ENCODE measurements around the gene OCA2. TPM values are rescaled to one million over a fixed set of nuclear protein-coding genes. Genes with fewer than 3 reads are reported as not detected.

The OCA2 gene
- total RNA-seq, 4 donors from 2014 or later: 7.0 to 53.1 (median 20.4) TPM

DNA sequence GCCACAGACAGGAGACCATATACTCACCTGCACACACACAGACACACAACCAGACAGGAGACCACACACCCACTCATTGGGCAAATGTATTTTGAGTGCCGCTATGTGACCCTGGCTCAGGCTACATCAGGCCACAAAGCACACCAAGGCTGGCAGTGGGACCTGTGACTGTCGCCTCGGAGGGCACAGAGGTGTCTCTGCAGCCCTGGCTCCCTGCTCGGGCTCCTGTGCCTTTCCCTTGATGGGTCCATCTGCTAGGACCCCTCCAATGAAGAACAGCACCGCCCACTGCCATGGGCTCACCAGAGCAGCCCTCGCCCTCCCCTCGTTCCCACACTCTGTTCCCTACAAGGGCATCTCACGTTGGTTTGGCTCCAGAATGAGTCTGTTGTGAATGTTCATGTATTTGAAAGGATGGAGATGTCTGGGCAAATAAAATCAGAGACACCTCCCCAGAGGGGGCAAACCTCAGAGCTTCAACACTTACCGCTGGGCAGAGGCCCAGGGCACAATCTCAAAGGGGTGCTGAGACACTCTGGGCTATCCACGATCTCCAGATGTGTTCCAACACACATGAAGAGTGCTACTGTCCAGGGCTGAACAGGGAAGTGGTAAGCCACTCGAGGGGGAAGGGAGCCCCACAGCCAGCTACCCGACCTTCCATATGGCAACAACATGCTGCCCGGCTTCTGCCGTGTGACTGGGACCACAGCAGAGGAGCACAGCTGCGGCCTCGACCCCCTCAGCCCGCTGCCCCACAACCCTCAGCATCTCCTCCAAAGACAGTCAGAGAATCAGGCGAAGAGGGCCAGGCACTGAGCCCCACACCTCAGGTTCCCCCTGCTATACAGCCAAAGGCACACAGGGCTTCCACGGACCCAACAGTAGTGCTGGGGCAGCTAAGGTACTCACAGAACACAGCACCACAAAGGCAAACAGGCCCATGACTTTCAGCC, 74.9 kb downstream of the OCA2 start:
- Histone ChIP-seq H3K27ac (no peak overlapping the region), H3K27me3 (no peaks in the 10 kb centered on the region), H3K4me1 (no peaks in the 10 kb centered on the region), H3K4me3 (no peak overlapping the region), H3K9me3 (no peaks in the 10 kb centered on the region), H3K36me3 (no peaks in the 10 kb centered on the region)
- no peak for TF ChIP-seq POLR2AphosphoS5 (IDR thresholded peaks at IDR 0.05)
- TF ChIP-seq CTCF (IDR thresholded peaks at IDR 0.05): no peak
- TF ChIP-seq POLR2A (IDR thresholded peaks at IDR 0.05): no peak
- TF ChIP-seq EP300 (IDR thresholded peaks at IDR 0.05): no peak
- no peak for DNase-seq (ENCODE audit: low spot score in 2 of 2)
- WGBS: 78% methylated on average over 14 of the region's 19 CpGs

- WGBS: 93% methylated on average over 6 of the region's 8 CpGs
Observed at GRCh38 chr15:28023422-28023821, 75.7 kb downstream of the OCA2 start.

GRCh38 chr15:28022961-28023360, 76.2 kb downstream of the OCA2 start:
- DNase-seq (ENCODE audit: low spot score in 2 of 2): no peak
- H3K27me3 ChIP-seq: no peaks in the 10 kb centered on the region
- TF ChIP-seq EP300 (IDR thresholded peaks at IDR 0.05) (no peak), CTCF (IDR thresholded peaks at IDR 0.05) (no peak), POLR2AphosphoS5 (IDR thresholded peaks at IDR 0.05) (no peak), POLR2A (IDR thresholded peaks at IDR 0.05) (no peak)
- no peaks in the 10 kb centered on the region for H3K4me1 ChIP-seq
- WGBS: 78% methylated on average over 2 of the region's 2 CpGs
- no peaks in the 10 kb centered on the region for H3K9me3 ChIP-seq
- no peak overlapping the region for H3K4me3 ChIP-seq
- H3K36me3 ChIP-seq: no peaks in the 10 kb centered on the region
- H3K27ac ChIP-seq: no peak overlapping the region

More at GRCh38 chr15:28023422-28023821, 75.7 kb downstream of the OCA2 start:
- H3K27me3 ChIP-seq: no peaks in the 10 kb centered on the region
- H3K27ac ChIP-seq: no peak overlapping the region
- no peak overlapping the region for H3K4me3 ChIP-seq
- no peaks in the 10 kb centered on the region for H3K36me3 ChIP-seq
- no peak for DNase-seq (ENCODE audit: low spot score in 2 of 2)
- TF ChIP-seq EP300 (IDR thresholded peaks at IDR 0.05): no peak
- TF ChIP-seq POLR2AphosphoS5 (IDR thresholded peaks at IDR 0.05): no peak
- TF ChIP-seq POLR2A (IDR thresholded peaks at IDR 0.05): no peak
- TF ChIP-seq CTCF (IDR thresholded peaks at IDR 0.05): no peak
- H3K4me1 ChIP-seq: no peaks in the 10 kb centered on the region
- H3K9me3 ChIP-seq: no peaks in the 10 kb centered on the region

GRCh38 chr15:28022181-28022580, 76.9 kb downstream of the OCA2 start:
- no peaks in the 10 kb centered on the region for H3K36me3 ChIP-seq
- WGBS: 79% methylated on average over 13 of the region's 13 CpGs
- no peaks in the 10 kb centered on the region for H3K4me1 ChIP-seq
- no peak for TF ChIP-seq POLR2AphosphoS5 (IDR thresholded peaks at IDR 0.05)
- TF ChIP-seq EP300 (IDR thresholded peaks at IDR 0.05): no peak
- TF ChIP-seq POLR2A (IDR thresholded peaks at IDR 0.05): no peak
- TF ChIP-seq CTCF (IDR thresholded peaks at IDR 0.05): no peak
- no peaks in the 10 kb centered on the region for H3K27me3 ChIP-seq
- no peak overlapping the region for H3K4me3 ChIP-seq
- H3K9me3 ChIP-seq: no peaks in the 10 kb centered on the region
- DNase-seq (ENCODE audit: low spot score in 2 of 2): no peak
- no peak overlapping the region for H3K27ac ChIP-seq

DNA sequence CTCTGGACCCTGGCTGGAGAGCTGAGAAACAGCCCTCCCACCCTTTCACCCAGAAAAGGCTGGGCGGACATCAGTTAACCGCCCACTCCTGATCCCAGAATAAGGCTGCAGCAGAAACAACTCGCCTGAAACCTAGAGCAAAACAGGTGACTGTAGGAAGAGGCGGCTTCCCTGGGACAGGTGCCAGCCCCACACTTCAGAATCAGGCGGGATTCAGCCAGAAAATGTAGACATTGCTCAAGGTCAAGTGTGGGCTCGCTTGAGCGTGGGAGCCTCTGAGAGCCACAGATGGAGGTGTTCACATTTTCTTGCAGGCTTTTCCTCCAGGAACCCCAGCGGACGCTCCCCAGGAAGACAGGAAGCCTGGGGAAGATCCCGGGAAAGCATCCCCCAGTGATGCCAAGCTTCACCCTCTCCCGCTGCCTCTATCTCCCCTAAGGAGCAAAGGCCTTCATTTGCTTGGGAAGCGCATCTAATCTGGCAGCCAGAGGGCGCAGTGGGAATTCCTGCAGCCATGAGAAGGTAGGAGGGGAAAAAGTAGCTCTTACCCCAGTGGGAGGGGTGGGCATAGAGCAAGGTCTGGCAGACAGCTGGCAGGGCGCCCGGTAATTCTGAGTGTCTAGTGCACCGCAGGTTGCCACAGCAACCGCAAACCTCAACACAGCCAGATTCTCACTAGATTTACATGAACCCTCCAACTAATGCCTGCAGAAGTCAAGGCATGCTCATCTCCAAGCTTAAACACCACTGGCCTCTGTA, 77.7 kb downstream of the OCA2 start:
- H3K27ac ChIP-seq: no peak overlapping the region
- no peaks in the 10 kb centered on the region for H3K9me3 ChIP-seq
- H3K27me3 ChIP-seq: no peaks in the 10 kb centered on the region
- 46% methylated on average over 9 of the region's 17 CpGs for WGBS
- no peak for DNase-seq (ENCODE audit: low spot score in 2 of 2)
- H3K4me3 ChIP-seq: no peak overlapping the region
- no peaks in the 10 kb centered on the region for H3K4me1 ChIP-seq
- TF ChIP-seq EP300 (IDR thresholded peaks at IDR 0.05) (no peak), CTCF (IDR thresholded peaks at IDR 0.05) (peak in 1 of 2 donors; percentile 46), POLR2AphosphoS5 (IDR thresholded peaks at IDR 0.05) (no peak)
- no peaks in the 10 kb centered on the region for H3K36me3 ChIP-seq
